T1000 (cell line): Measurements from ENCODE around the gene RFX4.

Source experiments
- DNase-seq: peaks from one replicate; lab custom pipeline; 2025; ENCODE audit warnings: mixed read lengths; lab: John Stamatoyannopoulos, UW

The RFX4 gene

GRCh38 chr12:106732890-106733289 lies 150.1 kb downstream of the RFX4 start:
- no peak for DNase-seq

GRCh38 chr12:106733660-106734059 lies 150.9 kb downstream of the RFX4 start:
- DNase-seq, result no peak

- DNase-seq, result no peak
These were observed 153.5 kb downstream of the RFX4 start for GRCh38 chr12:106736051-106736957.

GRCh38 chr12:106739318-106739717 lies 156.5 kb downstream of the RFX4 start:
- no peak for DNase-seq

- DNase-seq, result no peak
These were observed 157.2 kb downstream of the RFX4 start for GRCh38 chr12:106739815-106740530.

GRCh38 chr12:106740818-106741217 lies 158.0 kb downstream of the RFX4 start:
- DNase-seq, result no peak

GRCh38 chr12:106741247-106741646 lies 158.4 kb downstream of the RFX4 start:
- DNase-seq, result no peak

- no peak for DNase-seq
These were observed 160.6 kb downstream of the RFX4 start for GRCh38 chr12:106743270-106743988.

GRCh38 chr12:106744600-106744999 lies 161.8 kb downstream of the RFX4 start:
- DNase-seq, result no peak

- DNase-seq, result no peak
These were observed 162.5 kb downstream of the RFX4 start for GRCh38 chr12:106745181-106745745.

- DNase-seq, result no peak
These were observed 165.2 kb downstream of the RFX4 start for GRCh38 chr12:106747973-106748436.

GRCh38 chr12:106750524-106750923 lies 167.7 kb downstream of the RFX4 start:
- no peak for DNase-seq

GRCh38 chr12:106753526-106753925 lies 170.7 kb downstream of the RFX4 start:
- DNase-seq, result no peak

- DNase-seq, result no peak
These were observed 171.5 kb downstream of the RFX4 start for GRCh38 chr12:106754331-106754730.

- DNase-seq, result no peak
These were observed 175.0 kb downstream of the RFX4 start for GRCh38 chr12:106757623-106758348.

GRCh38 chr12:106758349-106759110 lies 175.7 kb downstream of the RFX4 start:
- no peak for DNase-seq

GRCh38 chr12:106759526-106760183 lies 176.9 kb downstream of the RFX4 start:
- DNase-seq, result no peak

GRCh38 chr12:106760184-106760531 lies 177.4 kb downstream of the RFX4 start:
- no peak for DNase-seq

- DNase-seq, result no peak
These were observed 181.4 kb downstream of the RFX4 start for GRCh38 chr12:106764220-106764619.

GRCh38 chr12:106764738-106765137 lies 181.9 kb downstream of the RFX4 start:
- no peak for DNase-seq
